A549 (cell line): ENCODE results near the gene CLCF1.

Experiments used
- BCL3 ChIP-seq: fragments of >200 bp; sonication (Bioruptor Twin); formaldehyde crosslinking; IDR thresholded peaks from 3 replicates; pipeline ENCODE4 v1.6.1; 2016
- CTCF ChIP-seq: fragments of >200 bp; sonication (Bioruptor Twin); formaldehyde crosslinking; IDR thresholded peaks from 3 replicates; pipeline ENCODE4 v1.5.1; 2016
- FOSL2 ChIP-seq, 2 experiments: fragments of 450-650 bp in 1 of 2; fragments of >200 bp in 1 of 2; sonication (Bioruptor Twin) in 1 of 2; formaldehyde crosslinking; IDR thresholded peaks; 2 replicates each; pipeline versions ENCODE4 v1.5.0 to v1.6.1; 2016 to 2020; ENCODE audit warnings: mild to moderate bottlenecking in 1 of 2, moderate library complexity in 1 of 2
- HDAC2 ChIP-seq: fragments of 200-600 bp; sonication (generic); IDR thresholded peaks from 2 replicates; pipeline ENCODE4 v1.6.1; 2016
- HOXB13 ChIP-seq: fragments of 250-450 bp; sonication (Bioruptor Pico); IDR thresholded peaks from 2 replicates; pipeline ENCODE4 v1.5.0; 2020; ENCODE audit warnings: low read depth, mild to moderate bottlenecking, moderate library complexity
- MYC ChIP-seq: IDR thresholded peaks from 2 replicates; pipeline ENCODE4 v1.6.1; 2012; ENCODE audit warnings: mild to moderate bottlenecking, inconsistent platforms, low read length, improper control_type of control experiment, borderline replicate concordance
- POLR2A ChIP-seq: IDR thresholded peaks from 2 replicates; pipeline ENCODE4 v1.6.1; 2012; ENCODE audit warnings: mild to moderate bottlenecking, low read length
- RNF2 ChIP-seq: fragments of 200-600 bp; sonication (generic); IDR thresholded peaks from 2 replicates; pipeline ENCODE4 v1.6.1; 2016; ENCODE audit warnings: low read depth, mild to moderate bottlenecking, antibody characterized with exemption, moderate library complexity, borderline replicate concordance
- SMC3 ChIP-seq: fragments of >200 bp; sonication (Bioruptor Twin); formaldehyde crosslinking; IDR thresholded peaks from 3 replicates; pipeline ENCODE4 v1.6.1; 2018; ENCODE audit warnings: inconsistent platforms

DNA sequence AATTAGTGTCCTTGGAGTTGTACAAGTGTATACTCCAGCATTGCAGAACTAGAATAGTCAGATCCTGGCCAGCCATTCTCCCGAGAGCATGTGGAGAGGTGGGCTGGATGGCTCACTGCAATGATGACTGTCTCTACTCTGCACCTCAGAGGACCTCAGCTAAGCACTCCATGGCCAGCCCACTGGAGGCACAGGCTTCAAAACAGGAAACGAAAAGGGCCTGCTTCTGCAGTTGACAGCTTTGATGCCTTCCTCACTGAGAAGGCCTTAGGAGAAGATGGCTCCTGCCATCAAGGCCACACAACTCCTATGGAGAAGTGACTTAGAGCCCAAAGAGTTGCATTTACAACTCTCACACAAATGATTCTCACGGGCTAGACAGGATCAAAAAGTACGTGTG, 29.1 kb downstream of the CLCF1 start:
- TF ChIP-seq CTCF (no peak), HOXB13 (CRISPR knock-in tag) (no peak), FOSL2 (IDR thresholded peaks at IDR 0.05) (no peak), FOSL2 (CRISPR knock-in tag; IDR thresholded peaks at IDR 0.05) (no peak), HDAC2 (no peak), MYC (no peak), BCL3 (no peak), SMC3 (no peak), RNF2 (no peak), POLR2A (no peak)
